ENCODE results near the gene ZNRF1. TPM values are rescaled to one million over a fixed set of nuclear protein-coding genes. Genes with fewer than 3 reads are reported as not detected.

The ZNRF1 gene
- total RNA-seq, 2 donors from 2014 or later = 44.9 to 46.1 TPM

- Histone ChIP-seq H3K27ac (ENCODE audit: low read depth, low read length) (no peak overlapping the region), H3K4me1 (ENCODE audit: control insufficient read depth, insufficient read depth, low read length) (peaks cover 4% of the 10 kb centered on the region), H3K9me3 (ENCODE audit: control insufficient read depth, low read length) (no peaks in the 10 kb centered on the region), H3K27me3 (ENCODE audit: control insufficient read depth, insufficient read depth, low read length, poor library complexity, severe bottlenecking) (no peaks in the 10 kb centered on the region), H3K4me3 (ENCODE audit: low read length) (no peak overlapping the region), H3K9ac (ENCODE audit: extremely low read depth, low read length, poor library complexity, severe bottlenecking) (no peak overlapping the region), H3K36me3 (ENCODE audit: control insufficient read depth, insufficient read depth, low read length) (peaks cover 5% of the 10 kb centered on the region)
- no peak overlapping the region for H3K4me3 Mint-ChIP-seq
- peaks cover 12% of the 10 kb centered on the region for H3K36me3 Mint-ChIP-seq (ENCODE audit: low read depth)
- H3K9me3 Mint-ChIP-seq = no peaks in the 10 kb centered on the region
- DNase-seq = no peak
- H3K27ac Mint-ChIP-seq = peak overlapping the region; percentile 45
- peaks cover 2% of the 10 kb centered on the region for H3K4me1 Mint-ChIP-seq
- WGBS, 2 experiments (ENCODE audit: insufficient coverage in 1 of 2, insufficient read length in 1 of 2) = 97 to 98% methylated on average over 7 to 8 of the region's 8 CpGs
- H3K27me3 Mint-ChIP-seq (ENCODE audit: insufficient read depth) = no peaks in the 10 kb centered on the region
- TF ChIP-seq, protein P1, sequence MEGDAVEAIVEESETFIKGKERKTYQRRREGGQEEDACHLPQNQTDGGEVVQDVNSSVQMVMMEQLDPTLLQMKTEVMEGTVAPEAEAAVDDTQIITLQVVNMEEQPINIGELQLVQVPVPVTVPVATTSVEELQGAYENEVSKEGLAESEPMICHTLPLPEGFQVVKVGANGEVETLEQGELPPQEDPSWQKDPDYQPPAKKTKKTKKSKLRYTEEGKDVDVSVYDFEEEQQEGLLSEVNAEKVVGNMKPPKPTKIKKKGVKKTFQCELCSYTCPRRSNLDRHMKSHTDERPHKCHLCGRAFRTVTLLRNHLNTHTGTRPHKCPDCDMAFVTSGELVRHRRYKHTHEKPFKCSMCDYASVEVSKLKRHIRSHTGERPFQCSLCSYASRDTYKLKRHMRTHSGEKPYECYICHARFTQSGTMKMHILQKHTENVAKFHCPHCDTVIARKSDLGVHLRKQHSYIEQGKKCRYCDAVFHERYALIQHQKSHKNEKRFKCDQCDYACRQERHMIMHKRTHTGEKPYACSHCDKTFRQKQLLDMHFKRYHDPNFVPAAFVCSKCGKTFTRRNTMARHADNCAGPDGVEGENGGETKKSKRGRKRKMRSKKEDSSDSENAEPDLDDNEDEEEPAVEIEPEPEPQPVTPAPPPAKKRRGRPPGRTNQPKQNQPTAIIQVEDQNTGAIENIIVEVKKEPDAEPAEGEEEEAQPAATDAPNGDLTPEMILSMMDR (conservative IDR thresholded peaks at IDR 0.05) = no peak
Measured at GRCh38 chr16:75078886-75079285, 80.1 kb downstream of the ZNRF1 start.

- no peaks in the 10 kb centered on the region for H3K27me3 Mint-ChIP-seq (ENCODE audit: insufficient read depth)
- H3K36me3 ChIP-seq (ENCODE audit: control insufficient read depth, insufficient read depth, low read length) = peaks cover 5% of the 10 kb centered on the region
- peaks cover 12% of the 10 kb centered on the region for H3K36me3 Mint-ChIP-seq (ENCODE audit: low read depth)
- no peak overlapping the region for H3K4me3 ChIP-seq (ENCODE audit: low read length)
- H3K4me1 Mint-ChIP-seq = no peaks in the 10 kb centered on the region
- WGBS, 2 experiments (ENCODE audit: insufficient coverage in 1 of 2, insufficient read length in 1 of 2) = 96% methylated on average over 4 to 7 of the region's 7 CpGs
- H3K9me3 ChIP-seq (ENCODE audit: control insufficient read depth, low read length) = no peaks in the 10 kb centered on the region
- TF ChIP-seq, protein P1 (conservative IDR thresholded peaks at IDR 0.05) = no peak
- peak overlapping the region; percentile 45 for H3K27ac Mint-ChIP-seq
- H3K27me3 ChIP-seq (ENCODE audit: control insufficient read depth, insufficient read depth, low read length, poor library complexity, severe bottlenecking) = no peaks in the 10 kb centered on the region
- H3K4me3 Mint-ChIP-seq = no peak overlapping the region
- H3K27ac ChIP-seq (ENCODE audit: low read depth, low read length) = no peak overlapping the region
- H3K4me1 ChIP-seq (ENCODE audit: control insufficient read depth, insufficient read depth, low read length) = no peaks in the 10 kb centered on the region
- DNase-seq = no peak
- H3K9ac ChIP-seq (ENCODE audit: extremely low read depth, low read length, poor library complexity, severe bottlenecking) = no peak overlapping the region
- H3K9me3 Mint-ChIP-seq = no peaks in the 10 kb centered on the region
Measured at GRCh38 chr16:75079346-75079926, 80.6 kb downstream of the ZNRF1 start.

DNA sequence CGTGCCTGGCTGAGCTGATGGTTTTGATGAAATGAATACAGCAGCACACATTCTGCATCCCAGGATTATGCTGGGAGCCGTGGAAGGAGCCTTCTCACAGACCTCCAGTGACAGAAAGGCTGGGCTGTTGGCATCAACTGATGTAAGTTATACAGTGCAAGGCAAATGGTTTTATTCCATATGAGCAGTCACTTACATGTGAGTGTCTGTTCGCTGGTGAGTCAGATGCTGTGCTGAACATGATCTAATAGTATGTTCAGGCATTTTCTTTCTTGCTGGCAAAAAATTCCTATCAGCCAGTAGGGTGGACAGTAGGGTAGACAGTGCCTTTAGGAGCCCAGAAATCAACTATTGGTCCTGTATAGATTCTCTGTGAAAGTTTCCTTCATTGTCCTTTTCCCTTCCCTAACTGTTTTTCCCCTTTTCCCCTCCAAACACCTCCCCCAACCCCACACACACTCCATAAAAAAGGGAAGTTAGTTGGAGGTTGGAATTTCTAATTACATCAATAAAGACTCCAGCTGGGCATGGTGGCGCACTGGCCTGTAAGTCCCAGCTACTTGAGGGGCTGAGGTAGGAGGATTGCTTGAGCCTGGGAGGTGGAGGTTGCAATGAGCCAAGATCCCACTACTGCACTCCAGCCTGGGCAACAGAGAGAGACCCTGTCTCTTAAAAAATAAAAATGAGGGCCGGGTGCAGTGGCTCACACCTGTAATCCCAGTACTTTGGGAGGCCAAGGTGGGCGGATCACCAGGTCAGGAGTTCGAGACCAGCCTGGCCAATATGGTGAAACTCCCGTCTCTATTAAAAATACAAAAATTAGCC, 81.6 kb downstream of the ZNRF1 start:
- Mint-ChIP-seq H3K9me3 (no peaks in the 10 kb centered on the region), H3K27me3 (ENCODE audit: insufficient read depth) (no peaks in the 10 kb centered on the region), H3K27ac (peak overlapping the region; percentile 57), H3K4me3 (no peak overlapping the region), H3K4me1 (no peaks in the 10 kb centered on the region), H3K36me3 (ENCODE audit: low read depth) (peaks cover 18% of the 10 kb centered on the region)
- H3K9ac ChIP-seq (ENCODE audit: extremely low read depth, low read length, poor library complexity, severe bottlenecking) = no peak overlapping the region
- H3K4me3 ChIP-seq (ENCODE audit: low read length) = no peak overlapping the region
- H3K4me1 ChIP-seq (ENCODE audit: control insufficient read depth, insufficient read depth, low read length) = no peaks in the 10 kb centered on the region
- peaks cover 13% of the 10 kb centered on the region for H3K36me3 ChIP-seq (ENCODE audit: control insufficient read depth, insufficient read depth, low read length)
- H3K9me3 ChIP-seq (ENCODE audit: control insufficient read depth, low read length) = no peaks in the 10 kb centered on the region
- DNase-seq = no peak
- TF ChIP-seq, protein P1 (conservative IDR thresholded peaks at IDR 0.05) = no peak
- no peaks in the 10 kb centered on the region for H3K27me3 ChIP-seq (ENCODE audit: control insufficient read depth, insufficient read depth, low read length, poor library complexity, severe bottlenecking)
- WGBS, 2 experiments (ENCODE audit: insufficient coverage in 1 of 2, insufficient read length in 1 of 2) = 90 to 93% methylated on average over 7 to 8 of the region's 8 CpGs
- H3K27ac ChIP-seq (ENCODE audit: low read depth, low read length) = no peak overlapping the region

Data from endodermal cell (in vitro differentiated cells).